ENCODE measurements around the gene AFDN. TPM values are rescaled to one million over a fixed set of nuclear protein-coding genes. Genes with fewer than 3 reads are reported as not detected.

Gene AFDN
- total RNA-seq, 1 donor from 2014 or later = 109 TPM

GRCh38 chr6:167855825-167856425, 29.2 kb downstream of the AFDN start:
- no peak for DNase-seq (ENCODE audit: low read depth)
- no peak for TF ChIP-seq CTCF (conservative IDR thresholded peaks at IDR 0.05; ENCODE audit: low read depth, low read length)
- no peak overlapping the region for H3K4me3 ChIP-seq (ENCODE audit: low read depth, low read length)

GRCh38 chr6:167856474-167856873, 29.8 kb downstream of the AFDN start:
- no peak for TF ChIP-seq CTCF (conservative IDR thresholded peaks at IDR 0.05; ENCODE audit: low read depth, low read length)
- H3K4me3 ChIP-seq (ENCODE audit: low read depth, low read length) = no peak overlapping the region
- no peak for DNase-seq (ENCODE audit: low read depth)

- no peak overlapping the region for H3K4me3 ChIP-seq (ENCODE audit: low read depth, low read length)
- TF ChIP-seq CTCF (conservative IDR thresholded peaks at IDR 0.05; ENCODE audit: low read depth, low read length) = no peak
- no peak for DNase-seq (ENCODE audit: low read depth)
Observed at GRCh38 chr6:167856999-167857660, 30.4 kb downstream of the AFDN start.

- TF ChIP-seq CTCF (conservative IDR thresholded peaks at IDR 0.05; ENCODE audit: low read depth, low read length) = no peak
- no peak overlapping the region for H3K4me3 ChIP-seq (ENCODE audit: low read depth, low read length)
- no peak for DNase-seq (ENCODE audit: low read depth)
Observed at GRCh38 chr6:167858086-167858591, 31.4 kb downstream of the AFDN start.

GRCh38 chr6:167858842-167859664, 32.3 kb downstream of the AFDN start:
- H3K4me3 ChIP-seq (ENCODE audit: low read depth, low read length) = no peak overlapping the region
- DNase-seq (ENCODE audit: low read depth) = no peak
- TF ChIP-seq CTCF (conservative IDR thresholded peaks at IDR 0.05; ENCODE audit: low read depth, low read length) = no peak

- H3K4me3 ChIP-seq (ENCODE audit: low read depth, low read length) = no peak overlapping the region
- TF ChIP-seq CTCF (conservative IDR thresholded peaks at IDR 0.05; ENCODE audit: low read depth, low read length) = no peak
- no peak for DNase-seq (ENCODE audit: low read depth)
Observed at GRCh38 chr6:167860550-167861226, 34.0 kb downstream of the AFDN start.
